MCF 10A (cell line): ENCODE data around the gene NOB1. TPM values are rescaled to one million over a fixed set of nuclear protein-coding genes. Genes with fewer than 3 reads are reported as not detected.
A peak's percentile ranks its signal among the peaks of the same experiment; 100 is the strongest.
"Not testable (repeated sequence)": the region's sequence is repeated elsewhere in the genome, so short reads cannot be mapped to it uniquely, and the experiment has no call there.

Experiments
- BruUV-seq: library from RNA; stranded (reverse); fragments of 400-500 nt; replicated peaks from 2 replicates; lab custom pipeline; 2021; lab: Mats Ljungman, UMichigan
- CTCF ChIA-PET: fragments of 300-600 bp; sonication (Branson Sonifier 250); formaldehyde crosslinking; extraction: SDS; loops from one replicate; lab custom pipeline; 2021; ENCODE audit warnings: antibody characterized with exemption, inconsistent platforms; lab: Yijun Ruan, JAX
- POLR2A ChIA-PET: fragments of 300-600, 350-650 bp; sonication (Branson Sonifier 250); formaldehyde crosslinking; extraction: SDS; loops from one replicate; lab custom pipeline; 2020; ENCODE audit warnings: antibody characterized with exemption, inconsistent platforms; lab: Yijun Ruan, JAX
- DNase-seq: peaks from one replicate; pipeline ENCODE4 v3.0.0-alpha.2; 2018; ENCODE audit not compliant: unreplicated experiment
- H3K27ac Mint-ChIP-seq: one replicate; pipeline ENCODE4 v1.8.0; 2022; ENCODE audit warnings: mild to moderate bottlenecking, low read depth, mixed read lengths; ENCODE audit not compliant: unreplicated experiment
- H3K27me3 Mint-ChIP-seq: one replicate; pipeline ENCODE4 v1.8.0; 2022; ENCODE audit warnings: mixed read lengths; ENCODE audit not compliant: insufficient read depth, unreplicated experiment
- H3K36me3 Mint-ChIP-seq: one replicate; pipeline ENCODE4 v1.8.0; 2022; ENCODE audit warnings: mild to moderate bottlenecking, moderate library complexity, mixed read lengths; ENCODE audit not compliant: insufficient read depth, unreplicated experiment
- H3K4me1 Mint-ChIP-seq: one replicate; pipeline ENCODE4 v1.8.0; 2022; ENCODE audit warnings: mixed read lengths; ENCODE audit not compliant: insufficient read depth, unreplicated experiment
- H3K4me3 Mint-ChIP-seq: one replicate; pipeline ENCODE4 v1.8.0; 2022; ENCODE audit warnings: mild to moderate bottlenecking, moderate library complexity, mixed read lengths; ENCODE audit not compliant: unreplicated experiment
- H3K9me3 Mint-ChIP-seq: one replicate; pipeline ENCODE4 v1.8.0; 2022; ENCODE audit warnings: mixed read lengths; ENCODE audit not compliant: unreplicated experiment
- CTCF ChIP-seq: fragments of 200-600 bp; IDR thresholded peaks from one replicate; pipeline ENCODE4 v1.8.0; 2022; ENCODE audit warnings: antibody characterized with exemption, mild to moderate bottlenecking; ENCODE audit not compliant: unreplicated experiment
- intact Hi-C: fragments of 100-400 bp; cut with micrococcal nuclease; formaldehyde crosslinking; loops from 2 replicates; pipeline ENCODE4 v1.14.1; 2022
- total RNA-seq: library from RNA; stranded (reverse); gene quantifications from 2 replicates; pipeline ENCODE4 v1.2.3, GENCODE V29; 2022

The NOB1 gene
- total RNA-seq, 1 experiment from 2014 or later, result 110 TPM

GRCh38 chr16:69761983-69762813 lies 7.5 kb upstream of the NOB1 start, which contains the start of gene WWP2:
WWP2 (plus strand) TSS chr16:69762332; CDS start chr16:69787011, 24,679 bp downstream.
- BruUV-seq, result no TSS peak
- no peak for TF ChIP-seq CTCF
- ChIA-PET POLR2A (interaction anchor here (0.6 to 3.7 kb wide), 26 partner anchors 8 to 422 kb away, joined by 3 to 45 read pairs (median 4); partner anchors contain the start of genes NIP7, NOB1 and NQO1), CTCF (interaction anchor here (0.7 to 1.6 kb wide), 6 partner anchors 8 to 443 kb away, joined by 3 to 9 read pairs (median 4); partner anchors contain the start of gene NOB1)
- intact Hi-C loops, result no loop called here
- Mint-ChIP-seq H3K36me3 (no peaks in the 10 kb centered on the region), H3K4me3 (peak within 1 kb of the TSS; percentile 75), H3K9me3 (no peaks in the 10 kb centered on the region), H3K27me3 (no peaks in the 10 kb centered on the region), H3K27ac (peak within 1 kb of the TSS; percentile 93), H3K4me1 (peaks cover 5% of the 10 kb centered on the region)
- DNase-seq, result peak; percentile 80

- H3K4me3 Mint-ChIP-seq, H3K36me3 Mint-ChIP-seq, H3K27ac Mint-ChIP-seq, BruUV-seq, H3K27me3 Mint-ChIP-seq, intact Hi-C loops, H3K4me1 Mint-ChIP-seq, DNase-seq, H3K9me3 Mint-ChIP-seq: not testable (repeated sequence)
- ChIA-PET POLR2A (interaction anchor here (5.8 kb wide), 1 partner anchor 31 kb away, joined by 138 read pairs; the partner anchor contains the start of gene NQO1), CTCF (interaction anchor here (2.5 kb wide), 1 partner anchor 49 kb away, joined by 9 read pairs; no protein-coding TSS in a partner anchor)
Observed at GRCh38 chr16:69757375-69757774, 2.6 kb upstream of the NOB1 start.

GRCh38 chr16:69756705-69757104 lies 2.0 kb upstream of the NOB1 start:
- intact Hi-C loops, result no loop called here
- Mint-ChIP-seq H3K27me3 (no peaks in the 10 kb centered on the region), H3K27ac (no peak overlapping the region), H3K4me3 (no peak overlapping the region), H3K4me1 (peaks cover 3% of the 10 kb centered on the region), H3K36me3 (peaks cover 13% of the 10 kb centered on the region), H3K9me3 (no peaks in the 10 kb centered on the region)
- DNase-seq, result no peak
- ChIA-PET POLR2A (interaction anchor here (5.8 kb wide), 1 partner anchor 31 kb away, joined by 138 read pairs; the partner anchor contains the start of gene NQO1), CTCF (interaction anchor here (2.5 kb wide), 1 partner anchor 48 kb away, joined by 9 read pairs; no protein-coding TSS in a partner anchor)
- BruUV-seq, result no TSS peak
- TF ChIP-seq CTCF, result no peak

- ChIA-PET POLR2A (interaction anchor here (1.0 to 5.8 kb wide), 24 partner anchors 8 to 413 kb away, joined by 3 to 138 read pairs (median 6); partner anchors contain the start of genes NQO1, TERF2 and WWP2), CTCF (interaction anchor here (0.5 to 3.4 kb wide), 25 partner anchors 7 to 414 kb away, joined by 3 to 98 read pairs (median 5); partner anchors contain the start of genes NIP7 and NQO1)
- H3K27me3 Mint-ChIP-seq, result no peaks in the 10 kb centered on the region
- H3K4me3 Mint-ChIP-seq, result peak overlapping the region; percentile 98
- peaks cover 39% of the 10 kb centered on the region for H3K36me3 Mint-ChIP-seq
- peaks cover 3% of the 10 kb centered on the region for H3K4me1 Mint-ChIP-seq
- peak overlapping the region; percentile 99 for H3K27ac Mint-ChIP-seq
- BruUV-seq, result TSS peak; percentile 64
- intact Hi-C loops, result loop anchor here (1.0 kb wide), 3 partner anchors 28 to 358 kb away; partner anchors contain the start of gene NQO1
- DNase-seq, result no peak
- no peak for TF ChIP-seq CTCF
- H3K9me3 Mint-ChIP-seq, result no peaks in the 10 kb centered on the region
Observed at GRCh38 chr16:69754143-69754468, 620 bp downstream of the NOB1 start.
